Upper lobe of left lung (tissue), 4 donors: ENCODE data around the gene SPATA25.

Experiments used
- CTCF ChIP-seq, 6 experiments: fragments of 450-650 bp in 4 of 6; fragments of 200-600 bp in 2 of 6; sonication (generic) in 2 of 6; IDR thresholded peaks; one replicate each; pipeline ENCODE4 v1.5.1; 2016 to 2019; ENCODE audit warnings: antibody characterized with exemption in 6 of 6
- EP300 ChIP-seq, 4 donors: sonication (generic); formaldehyde crosslinking; IDR thresholded peaks; one replicate each; pipeline ENCODE4 v1.5.1; 2017; ENCODE audit warnings: antibody characterized with exemption in 4 of 4, control low read depth in 2 of 4
- POLR2A ChIP-seq, 4 donors: fragments of 450-650 bp; IDR thresholded peaks; one replicate each; pipeline ENCODE4 v1.5.1; 2016 to 2017; ENCODE audit warnings: antibody characterized with exemption in 4 of 4, mild to moderate bottlenecking in 2 of 4
- POLR2AphosphoS5 ChIP-seq, 2 donors: sonication (generic); formaldehyde crosslinking; IDR thresholded peaks; one replicate each; pipeline ENCODE4 v1.5.1; 2017; ENCODE audit warnings: antibody characterized with exemption in 2 of 2

GRCh38 chr20:45913116-45913515 is 25.7 kb upstream of the SPATA25 start:
- TF ChIP-seq CTCF (IDR thresholded peaks at IDR 0.05): no peak
- TF ChIP-seq POLR2AphosphoS5 (IDR thresholded peaks at IDR 0.05): no peak
- no peak for TF ChIP-seq POLR2A (IDR thresholded peaks at IDR 0.05)
- no peak for TF ChIP-seq EP300 (IDR thresholded peaks at IDR 0.05)
